ENCODE results near the gene OIT3.
"Not testable (repeated sequence)": the region's sequence is repeated elsewhere in the genome, so short reads cannot be mapped to it uniquely, and the experiment has no call there.

DNA sequence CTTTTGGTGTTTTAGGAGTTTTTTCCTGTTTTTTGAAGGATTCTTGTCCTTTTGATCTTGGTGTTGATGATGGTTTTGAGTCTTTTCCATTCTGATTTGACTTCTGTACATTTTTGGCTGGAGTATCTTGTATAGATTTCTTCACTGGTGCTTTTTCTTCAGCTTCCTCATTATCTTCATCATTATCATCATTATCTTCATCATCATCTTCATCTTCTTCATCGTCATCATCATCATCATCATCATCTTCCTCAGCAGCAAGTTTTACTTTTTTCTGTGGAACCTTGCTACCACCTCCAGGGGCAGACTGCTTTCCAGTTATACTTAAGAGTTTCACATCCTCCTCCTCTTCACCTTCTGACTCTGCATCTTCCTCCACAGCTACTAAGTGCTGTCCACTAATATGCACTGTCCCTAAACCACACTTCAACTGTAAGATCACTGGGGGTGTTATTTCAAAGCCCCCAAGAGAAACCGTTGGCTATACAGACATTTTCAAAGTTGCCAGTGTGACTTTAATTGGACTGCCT is 24.3 kb downstream of the OIT3 start:
- TF ChIP-seq, protein P1, sequence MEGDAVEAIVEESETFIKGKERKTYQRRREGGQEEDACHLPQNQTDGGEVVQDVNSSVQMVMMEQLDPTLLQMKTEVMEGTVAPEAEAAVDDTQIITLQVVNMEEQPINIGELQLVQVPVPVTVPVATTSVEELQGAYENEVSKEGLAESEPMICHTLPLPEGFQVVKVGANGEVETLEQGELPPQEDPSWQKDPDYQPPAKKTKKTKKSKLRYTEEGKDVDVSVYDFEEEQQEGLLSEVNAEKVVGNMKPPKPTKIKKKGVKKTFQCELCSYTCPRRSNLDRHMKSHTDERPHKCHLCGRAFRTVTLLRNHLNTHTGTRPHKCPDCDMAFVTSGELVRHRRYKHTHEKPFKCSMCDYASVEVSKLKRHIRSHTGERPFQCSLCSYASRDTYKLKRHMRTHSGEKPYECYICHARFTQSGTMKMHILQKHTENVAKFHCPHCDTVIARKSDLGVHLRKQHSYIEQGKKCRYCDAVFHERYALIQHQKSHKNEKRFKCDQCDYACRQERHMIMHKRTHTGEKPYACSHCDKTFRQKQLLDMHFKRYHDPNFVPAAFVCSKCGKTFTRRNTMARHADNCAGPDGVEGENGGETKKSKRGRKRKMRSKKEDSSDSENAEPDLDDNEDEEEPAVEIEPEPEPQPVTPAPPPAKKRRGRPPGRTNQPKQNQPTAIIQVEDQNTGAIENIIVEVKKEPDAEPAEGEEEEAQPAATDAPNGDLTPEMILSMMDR (IDR thresholded peaks at IDR 0.05): not testable (repeated sequence)
- not testable (repeated sequence) for TF ChIP-seq ZFX (IDR thresholded peaks at IDR 0.05; ENCODE audit: borderline replicate concordance)

Data from 22Rv1 (cell line).